ENCODE results near the gene UNK. TPM values are rescaled to one million over a fixed set of nuclear protein-coding genes. Genes with fewer than 3 reads are reported as not detected.
A peak's percentile ranks its signal among the peaks of the same experiment; 100 is the strongest.

Gene UNK
- total and polyA plus RNA-seq, 2 experiments from 2014 or later, result 22.3 to 26.7 TPM

GRCh38 chr17:75828076-75828400 is 43.4 kb downstream of the UNK start:
- 71% methylated on average over 11 of the region's 11 CpGs for WGBS (ENCODE audit: low lambda C conversion rate, missing lambda C conversion rate)
- Histone ChIP-seq H3K4me3 (no peak overlapping the region), H3K27ac (no peak overlapping the region)

DNA sequence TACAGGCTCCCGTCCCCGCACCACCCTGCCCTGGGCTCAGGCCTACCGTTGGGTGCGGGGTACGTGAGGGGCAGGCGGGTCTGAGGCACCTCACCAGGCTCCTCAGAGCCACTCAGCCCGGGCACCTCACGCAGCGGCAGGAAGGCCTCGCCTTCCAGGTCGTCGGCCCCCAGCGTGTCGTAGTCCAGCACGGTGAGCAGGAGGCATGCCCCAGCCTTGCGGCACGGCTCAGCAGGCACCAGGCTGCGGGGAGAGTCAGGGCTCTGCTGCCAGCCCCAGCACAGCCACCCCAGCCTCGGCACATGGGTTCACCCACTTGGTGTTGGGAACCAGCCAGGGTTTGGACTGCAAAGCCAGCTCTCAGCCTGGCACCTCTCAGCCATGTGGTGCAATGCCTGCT is 44.1 kb downstream of the UNK start:
- Histone ChIP-seq H3K4me2 (no peak overlapping the region), H2AFZ (no peak overlapping the region), H4K20me1 (ENCODE audit: insufficient read depth, poor library complexity, severe bottlenecking) (no peaks in the 10 kb centered on the region), H3K27ac (no peak overlapping the region), H3K9me2 (replicated peaks; ENCODE audit: insufficient read depth) (no peaks in the 10 kb centered on the region), H3K4me3 (no peak overlapping the region), H3K4me1 (ENCODE audit: insufficient read depth) (peaks cover 27% of the 10 kb centered on the region), H3K9me3 (ENCODE audit: low read depth) (no peaks in the 10 kb centered on the region), H3K79me2 (no peaks in the 10 kb centered on the region), H3K36me3 (replicated peaks; ENCODE audit: insufficient read depth, low read depth) (no peaks in the 10 kb centered on the region), H3K27me3 (no peaks in the 10 kb centered on the region)
- no peak for DNase-seq (ENCODE audit: low spot score)
- 94% methylated on average over 19 of the region's 19 CpGs for WGBS (ENCODE audit: low lambda C conversion rate, missing lambda C conversion rate)
- TF ChIP-seq EZH2phosphoT487 (IDR thresholded peaks at IDR 0.05; ENCODE audit: low read depth, severe bottlenecking, unreplicated experiment), result no peak
- TF ChIP-seq CTCF (IDR thresholded peaks at IDR 0.05; ENCODE audit: poor library complexity), result no peak
- TF ChIP-seq EZH2 (IDR thresholded peaks at IDR 0.05; ENCODE audit: borderline replicate concordance), result no peak

More at GRCh38 chr17:75828076-75828400, 43.4 kb downstream of the UNK start:
- TF ChIP-seq EZH2 (IDR thresholded peaks at IDR 0.05; ENCODE audit: borderline replicate concordance) (no peak), CTCF (IDR thresholded peaks at IDR 0.05; ENCODE audit: poor library complexity) (no peak), EZH2phosphoT487 (IDR thresholded peaks at IDR 0.05; ENCODE audit: low read depth, severe bottlenecking, unreplicated experiment) (no peak)
- Histone ChIP-seq H3K4me2 (peak overlapping the region; percentile 57), H3K27me3 (no peaks in the 10 kb centered on the region), H4K20me1 (ENCODE audit: insufficient read depth, poor library complexity, severe bottlenecking) (no peaks in the 10 kb centered on the region), H3K36me3 (replicated peaks; ENCODE audit: insufficient read depth, low read depth) (no peaks in the 10 kb centered on the region), H3K9me3 (ENCODE audit: low read depth) (no peaks in the 10 kb centered on the region), H3K79me2 (no peaks in the 10 kb centered on the region), H3K4me1 (ENCODE audit: insufficient read depth) (peaks cover 27% of the 10 kb centered on the region), H2AFZ (no peak overlapping the region), H3K9me2 (replicated peaks; ENCODE audit: insufficient read depth) (no peaks in the 10 kb centered on the region)
- DNase-seq (ENCODE audit: low spot score), result no peak

DNA sequence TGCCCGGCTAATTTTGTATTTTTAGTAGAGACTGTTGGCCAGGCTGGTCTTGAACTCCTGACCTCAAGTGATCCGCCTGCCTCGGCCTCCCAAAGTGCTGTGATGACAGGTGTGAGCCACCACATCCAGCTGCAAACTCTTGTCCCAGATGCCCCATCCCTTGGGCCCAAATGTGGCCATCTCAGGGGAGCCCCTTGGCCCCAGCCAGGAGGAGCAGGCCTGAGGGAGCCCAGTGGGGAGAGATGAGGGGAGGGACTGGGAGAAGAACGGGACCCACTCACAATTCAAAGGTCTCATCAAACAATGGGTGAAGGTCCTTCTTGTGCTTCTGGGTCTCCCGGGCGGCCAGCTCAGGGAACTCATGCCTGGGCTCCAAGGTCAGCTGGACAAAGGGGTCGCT is 45.1 kb downstream of the UNK start:
- TF ChIP-seq EZH2 (IDR thresholded peaks at IDR 0.05; ENCODE audit: borderline replicate concordance), result no peak
- TF ChIP-seq EZH2phosphoT487 (IDR thresholded peaks at IDR 0.05; ENCODE audit: low read depth, severe bottlenecking, unreplicated experiment), result no peak
- TF ChIP-seq CTCF (IDR thresholded peaks at IDR 0.05; ENCODE audit: poor library complexity), result no peak
- Histone ChIP-seq H2AFZ (no peak overlapping the region), H3K4me1 (ENCODE audit: insufficient read depth) (peaks cover 22% of the 10 kb centered on the region), H3K79me2 (no peaks in the 10 kb centered on the region), H3K4me2 (no peak overlapping the region), H4K20me1 (ENCODE audit: insufficient read depth, poor library complexity, severe bottlenecking) (no peaks in the 10 kb centered on the region), H3K4me3 (no peak overlapping the region), H3K27ac (no peak overlapping the region), H3K9me2 (replicated peaks; ENCODE audit: insufficient read depth) (no peaks in the 10 kb centered on the region), H3K36me3 (replicated peaks; ENCODE audit: insufficient read depth, low read depth) (no peaks in the 10 kb centered on the region), H3K27me3 (no peaks in the 10 kb centered on the region), H3K9me3 (ENCODE audit: low read depth) (no peaks in the 10 kb centered on the region)
- no peak for DNase-seq (ENCODE audit: low spot score)
- 95% methylated on average over 7 of the region's 7 CpGs for WGBS (ENCODE audit: low lambda C conversion rate, missing lambda C conversion rate)
